Uterus (tissue), 2 donors: ENCODE measurements around the gene ARHGAP11A.

Experiments used
- POLR2A ChIP-seq, 2 donors: fragments of 450-650 bp; IDR thresholded peaks; one replicate each; pipeline ENCODE4 v1.6.1; 2016; ENCODE audit warnings: antibody characterized with exemption in 2 of 2, mild to moderate bottlenecking in 1 of 2, moderate library complexity in 1 of 2
- TF ChIP-seq, protein P1 (sequence below), 4 experiments: fragments of 200-600 bp in 2 of 4; fragments of 450-650 bp in 2 of 4; sonication (generic) in 2 of 4; IDR thresholded peaks; one replicate each; pipeline ENCODE4 v1.5.1; 2016 to 2019; ENCODE audit warnings: antibody characterized with exemption in 4 of 4, mild to moderate bottlenecking in 2 of 4, moderate library complexity in 1 of 4

DNA sequence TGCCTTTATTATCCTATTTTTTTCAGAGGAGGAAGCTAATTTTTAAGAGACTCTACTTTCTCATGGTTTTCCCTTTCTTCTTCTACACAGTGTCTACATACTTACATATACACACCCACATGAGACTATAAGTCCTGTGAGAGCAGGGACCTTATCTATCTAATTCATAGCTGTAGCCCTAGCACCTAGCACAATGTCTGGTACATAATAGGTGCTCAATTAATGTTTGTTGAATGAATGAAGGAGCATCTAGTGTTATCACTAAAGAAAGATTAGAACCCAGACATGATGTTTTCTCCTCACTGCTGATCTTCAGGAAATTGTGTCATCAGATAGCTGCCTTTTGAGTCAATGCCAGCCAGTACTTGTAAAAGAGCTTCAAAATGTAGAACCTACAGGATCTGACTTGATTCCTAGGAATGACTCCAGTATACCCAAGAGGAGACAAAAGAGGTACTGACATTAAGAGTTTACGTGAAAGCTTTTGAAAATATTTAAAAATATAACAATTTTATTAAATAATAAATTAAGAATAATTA, 28.7 kb downstream of the ARHGAP11A start:
- no peak for TF ChIP-seq POLR2A (IDR thresholded peaks at IDR 0.05)
- TF ChIP-seq, protein P1, sequence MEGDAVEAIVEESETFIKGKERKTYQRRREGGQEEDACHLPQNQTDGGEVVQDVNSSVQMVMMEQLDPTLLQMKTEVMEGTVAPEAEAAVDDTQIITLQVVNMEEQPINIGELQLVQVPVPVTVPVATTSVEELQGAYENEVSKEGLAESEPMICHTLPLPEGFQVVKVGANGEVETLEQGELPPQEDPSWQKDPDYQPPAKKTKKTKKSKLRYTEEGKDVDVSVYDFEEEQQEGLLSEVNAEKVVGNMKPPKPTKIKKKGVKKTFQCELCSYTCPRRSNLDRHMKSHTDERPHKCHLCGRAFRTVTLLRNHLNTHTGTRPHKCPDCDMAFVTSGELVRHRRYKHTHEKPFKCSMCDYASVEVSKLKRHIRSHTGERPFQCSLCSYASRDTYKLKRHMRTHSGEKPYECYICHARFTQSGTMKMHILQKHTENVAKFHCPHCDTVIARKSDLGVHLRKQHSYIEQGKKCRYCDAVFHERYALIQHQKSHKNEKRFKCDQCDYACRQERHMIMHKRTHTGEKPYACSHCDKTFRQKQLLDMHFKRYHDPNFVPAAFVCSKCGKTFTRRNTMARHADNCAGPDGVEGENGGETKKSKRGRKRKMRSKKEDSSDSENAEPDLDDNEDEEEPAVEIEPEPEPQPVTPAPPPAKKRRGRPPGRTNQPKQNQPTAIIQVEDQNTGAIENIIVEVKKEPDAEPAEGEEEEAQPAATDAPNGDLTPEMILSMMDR (IDR thresholded peaks at IDR 0.05) = no peak
